ENCODE measurements around the gene ZNF474.

DNA sequence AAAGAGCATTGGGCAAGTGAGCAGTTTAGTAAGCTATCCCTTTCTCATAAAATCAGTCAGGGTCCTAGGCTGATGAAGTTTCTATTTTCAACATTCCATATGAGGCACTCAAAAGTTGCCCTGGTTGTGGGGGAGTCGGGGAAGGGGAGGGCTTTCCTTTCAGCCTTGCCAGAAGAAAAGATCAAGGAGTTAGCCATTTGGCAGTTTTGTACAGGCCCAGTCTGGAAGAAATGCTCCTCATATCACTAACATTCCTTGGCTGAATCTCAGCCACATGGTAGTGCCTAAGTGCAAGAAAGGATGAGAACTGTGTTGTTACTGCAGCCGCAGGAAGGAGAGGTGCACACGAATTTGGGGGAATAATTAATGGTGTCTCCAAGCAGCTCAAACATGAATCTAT lies 60.8 kb downstream of the ZNF474 start:
- no peak for TF ChIP-seq CTCF (IDR thresholded peaks at IDR 0.05)
- no peak for TF ChIP-seq POLR2A (IDR thresholded peaks at IDR 0.05)
- no peak for TF ChIP-seq POLR2AphosphoS5 (IDR thresholded peaks at IDR 0.05)
- TF ChIP-seq EP300 (IDR thresholded peaks at IDR 0.05): no peak
